Upper lobe of left lung (tissue), 4 donors: ENCODE data around the gene ACTN4.

Experiments used
- EP300 ChIP-seq, 4 donors: sonication (generic); formaldehyde crosslinking; IDR thresholded peaks; one replicate each; pipeline ENCODE4 v1.5.1; 2017; ENCODE audit warnings: antibody characterized with exemption in 4 of 4, control low read depth in 2 of 4
- POLR2A ChIP-seq, 4 donors: fragments of 450-650 bp; IDR thresholded peaks; one replicate each; pipeline ENCODE4 v1.5.1; 2016 to 2017; ENCODE audit warnings: antibody characterized with exemption in 4 of 4, mild to moderate bottlenecking in 2 of 4
- POLR2AphosphoS5 ChIP-seq, 2 donors: sonication (generic); formaldehyde crosslinking; IDR thresholded peaks; one replicate each; pipeline ENCODE4 v1.5.1; 2017; ENCODE audit warnings: antibody characterized with exemption in 2 of 2
- TF ChIP-seq, protein P1 (sequence below), 6 experiments: fragments of 450-650 bp in 4 of 6; fragments of 200-600 bp in 2 of 6; sonication (generic) in 2 of 6; IDR thresholded peaks; one replicate each; pipeline ENCODE4 v1.5.1; 2016 to 2019; ENCODE audit warnings: antibody characterized with exemption in 6 of 6

DNA sequence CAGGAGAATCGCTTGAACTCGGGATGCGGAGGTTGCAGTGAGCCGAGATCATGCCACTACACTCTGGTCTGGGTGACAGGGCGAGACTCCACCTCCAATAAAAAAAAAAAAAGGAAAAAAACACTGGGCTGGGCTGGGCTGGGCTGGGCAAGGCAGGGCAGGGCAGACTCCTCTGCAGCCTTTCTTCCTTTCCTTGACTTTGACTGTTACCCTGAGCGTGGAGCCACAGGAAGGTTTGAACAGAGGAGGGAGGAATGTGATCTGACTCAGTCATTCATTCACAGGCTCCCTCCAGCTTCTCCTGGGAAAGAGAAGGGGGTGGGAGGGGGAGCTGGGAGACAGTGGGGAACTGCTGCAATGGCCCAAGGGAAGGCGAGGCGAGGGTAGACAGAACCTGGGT lies 2.7 kb upstream of the ACTN4 start:
- TF ChIP-seq, protein P1, sequence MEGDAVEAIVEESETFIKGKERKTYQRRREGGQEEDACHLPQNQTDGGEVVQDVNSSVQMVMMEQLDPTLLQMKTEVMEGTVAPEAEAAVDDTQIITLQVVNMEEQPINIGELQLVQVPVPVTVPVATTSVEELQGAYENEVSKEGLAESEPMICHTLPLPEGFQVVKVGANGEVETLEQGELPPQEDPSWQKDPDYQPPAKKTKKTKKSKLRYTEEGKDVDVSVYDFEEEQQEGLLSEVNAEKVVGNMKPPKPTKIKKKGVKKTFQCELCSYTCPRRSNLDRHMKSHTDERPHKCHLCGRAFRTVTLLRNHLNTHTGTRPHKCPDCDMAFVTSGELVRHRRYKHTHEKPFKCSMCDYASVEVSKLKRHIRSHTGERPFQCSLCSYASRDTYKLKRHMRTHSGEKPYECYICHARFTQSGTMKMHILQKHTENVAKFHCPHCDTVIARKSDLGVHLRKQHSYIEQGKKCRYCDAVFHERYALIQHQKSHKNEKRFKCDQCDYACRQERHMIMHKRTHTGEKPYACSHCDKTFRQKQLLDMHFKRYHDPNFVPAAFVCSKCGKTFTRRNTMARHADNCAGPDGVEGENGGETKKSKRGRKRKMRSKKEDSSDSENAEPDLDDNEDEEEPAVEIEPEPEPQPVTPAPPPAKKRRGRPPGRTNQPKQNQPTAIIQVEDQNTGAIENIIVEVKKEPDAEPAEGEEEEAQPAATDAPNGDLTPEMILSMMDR (IDR thresholded peaks at IDR 0.05), result no peak
- TF ChIP-seq POLR2A (IDR thresholded peaks at IDR 0.05) (no peak), POLR2AphosphoS5 (IDR thresholded peaks at IDR 0.05) (no peak), EP300 (IDR thresholded peaks at IDR 0.05) (no peak)
